NB4 (cell line): Measurements from ENCODE around the gene SDK2.

Source experiments
- CTCF ChIP-seq: IDR thresholded peaks from one replicate; pipeline ENCODE4 v1.5.1; 2012; ENCODE audit warnings: low read depth, low read length
- MAX ChIP-seq: IDR thresholded peaks from 2 replicates; pipeline ENCODE4 v1.6.1; 2011; ENCODE audit warnings: low read depth, low read length
- MYC ChIP-seq: IDR thresholded peaks from 2 replicates; pipeline ENCODE4 v1.6.1; 2011; ENCODE audit warnings: low read depth, low read length
- POLR2A ChIP-seq: IDR thresholded peaks from 2 replicates; pipeline ENCODE4 v1.6.1; 2011; ENCODE audit warnings: mild to moderate bottlenecking; ENCODE audit not compliant: insufficient read length; ENCODE audit errors: extremely low read depth

GRCh38 chr17:73290399-73291259, 353.6 kb downstream of the SDK2 start:
- no peak for TF ChIP-seq CTCF
- no peak for TF ChIP-seq MAX
- TF ChIP-seq POLR2A: no peak
- no peak for TF ChIP-seq MYC
